GM19238 (cell line): ENCODE results near the gene EIF4E.
"Not testable (repeated sequence)": the region's sequence is repeated elsewhere in the genome, so short reads cannot be mapped to it uniquely, and the experiment has no call there.

Source experiments
- DNase-seq: peaks from one replicate; pipeline ENCODE4 v3.0.0; 2011; ENCODE audit warnings: low spot score; ENCODE audit not compliant: insufficient read length

Gene EIF4E

GRCh38 chr4:98932539-98932938 lies 3.6 kb upstream of the EIF4E start:
- DNase-seq = no peak

GRCh38 chr4:98930311-98930865 lies 1.5 kb upstream of the EIF4E start:
- no peak for DNase-seq

GRCh38 chr4:98929341-98930267 lies 671 bp upstream of the EIF4E start:
- DNase-seq = peak; percentile 15

GRCh38 chr4:98928131-98928504 lies 815 bp downstream of the EIF4E start:
- peak; percentile 55 for DNase-seq

- not testable (repeated sequence) for DNase-seq
These were observed 2.7 kb downstream of the EIF4E start for GRCh38 chr4:98926257-98926656.

GRCh38 chr4:98921292-98921691 lies 7.6 kb downstream of the EIF4E start:
- DNase-seq = no peak

- no peak for DNase-seq
These were observed 8.9 kb downstream of the EIF4E start for GRCh38 chr4:98919996-98920395.

- not testable (repeated sequence) for DNase-seq
These were observed 18.2 kb downstream of the EIF4E start for GRCh38 chr4:98910728-98911127.

- DNase-seq = no peak
These were observed 19.1 kb downstream of the EIF4E start for GRCh38 chr4:98909646-98910401.

GRCh38 chr4:98908703-98909262 lies 20.1 kb downstream of the EIF4E start:
- DNase-seq = no peak

- no peak for DNase-seq
These were observed 20.8 kb downstream of the EIF4E start for GRCh38 chr4:98908182-98908581.

GRCh38 chr4:98905839-98906238 lies 23.1 kb downstream of the EIF4E start:
- no peak for DNase-seq

- DNase-seq = no peak
These were observed 23.6 kb downstream of the EIF4E start for GRCh38 chr4:98905297-98905696.

GRCh38 chr4:98903963-98904362 lies 25.0 kb downstream of the EIF4E start:
- no peak for DNase-seq

GRCh38 chr4:98903561-98903960 lies 25.4 kb downstream of the EIF4E start:
- DNase-seq = no peak

GRCh38 chr4:98899277-98899676 lies 29.7 kb downstream of the EIF4E start:
- DNase-seq = no peak

- DNase-seq = no peak
These were observed 37.2 kb downstream of the EIF4E start for GRCh38 chr4:98891478-98892337.

GRCh38 chr4:98890702-98891455 lies 38.1 kb downstream of the EIF4E start:
- DNase-seq = no peak

GRCh38 chr4:98887145-98887544 lies 41.8 kb downstream of the EIF4E start:
- DNase-seq = no peak

- DNase-seq = not testable (repeated sequence)
These were observed 42.6 kb downstream of the EIF4E start for GRCh38 chr4:98886382-98886781.
